Vagina (tissue), 2 donors: Measurements from ENCODE around the gene CHRDL2.

Experiments used
- POLR2A ChIP-seq, 2 donors: fragments of 450-650 bp; IDR thresholded peaks; one replicate each; pipeline ENCODE4 v1.6.1; 2017; ENCODE audit warnings: antibody characterized with exemption in 2 of 2, mild to moderate bottlenecking in 2 of 2, moderate library complexity in 2 of 2
- TF ChIP-seq, protein P1 (sequence below), 3 experiments: fragments of 450-650 bp in 2 of 3; fragments of 200-600 bp in 1 of 3; sonication (generic) in 1 of 3; IDR thresholded peaks; one replicate each; pipeline ENCODE4 v1.5.1; 2017 to 2019; ENCODE audit warnings: antibody characterized with exemption in 3 of 3, mild to moderate bottlenecking in 2 of 3, moderate library complexity in 2 of 3

DNA sequence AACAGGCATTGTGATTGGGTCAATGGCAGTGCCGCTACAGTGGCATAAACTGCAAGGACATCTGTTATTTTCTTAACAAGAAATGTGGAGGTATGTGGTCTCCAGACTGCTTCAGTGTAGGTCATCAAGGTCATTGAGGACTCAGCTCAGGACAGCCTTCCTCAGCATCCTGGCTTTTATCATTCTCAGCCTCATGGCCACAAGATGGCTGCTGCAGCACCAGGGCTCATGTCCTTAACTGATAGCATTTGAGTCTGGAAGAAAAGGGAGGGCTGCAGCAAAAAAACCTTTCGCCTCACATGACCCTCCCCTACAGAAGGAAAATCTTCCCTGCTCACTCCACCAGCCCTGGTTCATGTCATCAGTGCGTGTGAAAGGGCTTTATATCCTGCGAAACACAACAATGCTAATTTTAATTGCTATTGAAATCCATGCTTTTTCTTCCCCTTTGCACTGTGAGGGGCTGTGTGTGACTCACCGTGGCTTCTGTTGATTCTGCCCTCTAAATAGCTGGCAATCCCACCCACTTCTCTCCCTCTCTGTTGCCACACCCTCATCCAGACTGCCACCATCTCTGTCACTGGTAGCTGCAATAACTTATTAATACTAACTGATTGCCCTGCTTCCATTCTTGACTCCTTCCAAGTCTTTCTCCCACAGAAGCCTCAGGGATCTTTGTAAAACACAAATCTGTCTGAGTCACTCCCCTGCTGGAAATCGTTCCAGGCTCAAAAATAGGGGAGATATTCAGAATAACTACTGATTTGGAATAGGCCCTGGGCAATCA, 43.8 kb downstream of the CHRDL2 start:
- TF ChIP-seq, protein P1, sequence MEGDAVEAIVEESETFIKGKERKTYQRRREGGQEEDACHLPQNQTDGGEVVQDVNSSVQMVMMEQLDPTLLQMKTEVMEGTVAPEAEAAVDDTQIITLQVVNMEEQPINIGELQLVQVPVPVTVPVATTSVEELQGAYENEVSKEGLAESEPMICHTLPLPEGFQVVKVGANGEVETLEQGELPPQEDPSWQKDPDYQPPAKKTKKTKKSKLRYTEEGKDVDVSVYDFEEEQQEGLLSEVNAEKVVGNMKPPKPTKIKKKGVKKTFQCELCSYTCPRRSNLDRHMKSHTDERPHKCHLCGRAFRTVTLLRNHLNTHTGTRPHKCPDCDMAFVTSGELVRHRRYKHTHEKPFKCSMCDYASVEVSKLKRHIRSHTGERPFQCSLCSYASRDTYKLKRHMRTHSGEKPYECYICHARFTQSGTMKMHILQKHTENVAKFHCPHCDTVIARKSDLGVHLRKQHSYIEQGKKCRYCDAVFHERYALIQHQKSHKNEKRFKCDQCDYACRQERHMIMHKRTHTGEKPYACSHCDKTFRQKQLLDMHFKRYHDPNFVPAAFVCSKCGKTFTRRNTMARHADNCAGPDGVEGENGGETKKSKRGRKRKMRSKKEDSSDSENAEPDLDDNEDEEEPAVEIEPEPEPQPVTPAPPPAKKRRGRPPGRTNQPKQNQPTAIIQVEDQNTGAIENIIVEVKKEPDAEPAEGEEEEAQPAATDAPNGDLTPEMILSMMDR (IDR thresholded peaks at IDR 0.05) = no peak
- no peak for TF ChIP-seq POLR2A (IDR thresholded peaks at IDR 0.05)
